ENCODE data around the gene APPBP2. TPM values are rescaled to one million over a fixed set of nuclear protein-coding genes. Genes with fewer than 3 reads are reported as not detected.
A peak's percentile ranks its signal among the peaks of the same experiment; 100 is the strongest.

The APPBP2 gene, protein sequence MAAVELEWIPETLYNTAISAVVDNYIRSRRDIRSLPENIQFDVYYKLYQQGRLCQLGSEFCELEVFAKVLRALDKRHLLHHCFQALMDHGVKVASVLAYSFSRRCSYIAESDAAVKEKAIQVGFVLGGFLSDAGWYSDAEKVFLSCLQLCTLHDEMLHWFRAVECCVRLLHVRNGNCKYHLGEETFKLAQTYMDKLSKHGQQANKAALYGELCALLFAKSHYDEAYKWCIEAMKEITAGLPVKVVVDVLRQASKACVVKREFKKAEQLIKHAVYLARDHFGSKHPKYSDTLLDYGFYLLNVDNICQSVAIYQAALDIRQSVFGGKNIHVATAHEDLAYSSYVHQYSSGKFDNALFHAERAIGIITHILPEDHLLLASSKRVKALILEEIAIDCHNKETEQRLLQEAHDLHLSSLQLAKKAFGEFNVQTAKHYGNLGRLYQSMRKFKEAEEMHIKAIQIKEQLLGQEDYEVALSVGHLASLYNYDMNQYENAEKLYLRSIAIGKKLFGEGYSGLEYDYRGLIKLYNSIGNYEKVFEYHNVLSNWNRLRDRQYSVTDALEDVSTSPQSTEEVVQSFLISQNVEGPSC
- polyA plus RNA-seq (2013, experiment 1 of 2), result 12.7 TPM
- 10.8 TPM for polyA plus RNA-seq (2013, experiment 2 of 2)

DNA sequence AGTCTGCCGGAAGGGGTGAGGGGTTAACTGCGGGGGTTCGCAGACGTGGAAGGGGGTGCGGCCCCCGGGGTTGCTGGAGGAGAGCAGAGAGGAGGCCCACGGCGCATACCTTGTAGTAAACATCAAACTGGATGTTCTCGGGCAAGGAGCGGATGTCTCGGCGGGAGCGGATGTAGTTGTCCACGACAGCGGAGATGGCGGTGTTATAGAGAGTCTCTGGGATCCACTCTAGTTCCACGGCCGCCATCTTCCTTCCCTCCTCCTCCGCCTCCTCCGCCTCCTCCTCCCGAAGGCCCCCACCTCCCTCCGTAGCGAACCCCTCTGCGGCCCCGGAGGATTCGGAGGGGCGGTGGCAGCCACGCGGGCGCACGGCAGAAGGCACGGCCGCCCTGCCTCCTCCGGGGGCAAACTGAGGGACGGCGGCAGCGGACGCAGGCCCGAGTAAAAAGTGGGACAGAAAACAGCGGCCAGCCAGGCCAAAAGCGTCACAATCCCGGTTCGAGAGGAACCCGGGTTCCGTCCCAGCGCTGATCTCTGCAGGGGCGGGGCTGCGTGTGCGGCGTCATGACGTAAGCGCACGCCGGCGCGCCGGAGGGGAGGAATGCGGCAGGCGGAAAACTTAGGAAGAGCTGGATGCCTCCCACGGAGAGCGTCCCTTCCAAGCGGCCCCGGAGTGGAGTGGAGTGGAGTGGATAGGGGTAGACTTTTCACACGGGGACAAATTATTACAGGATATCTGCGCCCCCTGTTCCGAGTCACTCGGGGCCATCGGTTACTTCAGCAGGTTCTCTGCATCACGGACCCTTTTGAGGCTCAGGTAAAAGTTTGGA is at the start of gene APPBP2:
Gene APPBP2 (minus strand): TSS at position 558 of the 830 bp plus-strand sequence. CDS start 311 bp downstream, at position 247.
- peak within 1 kb of the TSS; percentile 100 for H3K27ac ChIP-seq (ENCODE audit: low read depth, low read length)
- H3K36me3 ChIP-seq (ENCODE audit: insufficient read depth, low read length), result no peaks in the 10 kb centered on the region; the same call in 1 of the 2 replicates
- H3K4me1 ChIP-seq (ENCODE audit: insufficient read depth, low read length), result peaks cover 13% of the 10 kb centered on the region
- no peaks in the 10 kb centered on the region for H3K9me3 ChIP-seq (ENCODE audit: insufficient read depth, low read depth, low read length)
- H3K9ac ChIP-seq (ENCODE audit: low read depth, low read length), result peak within 1 kb of the TSS; percentile 97
- under 1% methylated on average over 69 of the region's 69 CpGs for WGBS
- no peaks in the 10 kb centered on the region for H3K27me3 ChIP-seq (ENCODE audit: insufficient read depth, low read length)
- H3K4me3 ChIP-seq (ENCODE audit: low read length), result peak within 1 kb of the TSS; percentile 87

GRCh38 chr17:60573236-60574051 is 47.4 kb upstream of the APPBP2 start:
- 67% methylated on average over 2 of the region's 2 CpGs for WGBS
- H3K9me3 ChIP-seq (ENCODE audit: insufficient read depth, low read depth, low read length), result no peaks in the 10 kb centered on the region
- H3K36me3 ChIP-seq (ENCODE audit: insufficient read depth, low read length), result no peaks in the 10 kb centered on the region
- H3K27me3 ChIP-seq (ENCODE audit: insufficient read depth, low read length), result no peaks in the 10 kb centered on the region
- H3K4me3 ChIP-seq (ENCODE audit: low read length), result no peak overlapping the region
- H3K9ac ChIP-seq (ENCODE audit: low read depth, low read length), result no peak overlapping the region
- no peak overlapping the region for H3K27ac ChIP-seq (ENCODE audit: low read depth, low read length)
- no peaks in the 10 kb centered on the region for H3K4me1 ChIP-seq (ENCODE audit: insufficient read depth, low read length)

GRCh38 chr17:60565233-60565632 is 39.2 kb upstream of the APPBP2 start:
- no peak overlapping the region for H3K27ac ChIP-seq (ENCODE audit: low read depth, low read length)
- no peaks in the 10 kb centered on the region for H3K9me3 ChIP-seq (ENCODE audit: insufficient read depth, low read depth, low read length)
- H3K27me3 ChIP-seq (ENCODE audit: insufficient read depth, low read length), result no peaks in the 10 kb centered on the region
- no peak overlapping the region for H3K4me3 ChIP-seq (ENCODE audit: low read length)
- H3K4me1 ChIP-seq (ENCODE audit: insufficient read depth, low read length), result no peaks in the 10 kb centered on the region
- WGBS, result 92% methylated on average over 6 of the region's 6 CpGs
- no peaks in the 10 kb centered on the region for H3K36me3 ChIP-seq (ENCODE audit: insufficient read depth, low read length)
- no peak overlapping the region for H3K9ac ChIP-seq (ENCODE audit: low read depth, low read length)

DNA sequence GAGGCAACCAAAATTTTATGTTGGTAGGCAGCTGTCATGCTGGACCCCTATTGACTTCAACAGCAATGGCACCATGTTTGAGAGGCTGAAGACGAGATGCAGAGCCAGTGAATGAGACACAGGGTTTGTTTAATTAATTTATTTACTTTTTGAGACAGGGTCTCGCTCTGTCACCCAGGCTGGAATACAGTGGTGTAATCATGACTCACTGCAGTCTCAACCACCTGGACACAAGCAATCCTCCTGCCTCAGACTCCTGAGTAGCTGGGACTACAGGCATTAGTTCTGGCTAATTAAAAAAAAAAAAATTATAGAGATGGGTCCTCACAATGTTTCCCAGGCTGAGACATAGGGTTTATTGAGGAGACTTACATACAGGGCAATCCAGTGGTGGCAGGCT is 37.7 kb upstream of the APPBP2 start:
- Histone ChIP-seq H3K9ac (ENCODE audit: low read depth, low read length) (no peak overlapping the region), H3K27ac (ENCODE audit: low read depth, low read length) (no peak overlapping the region), H3K27me3 (ENCODE audit: insufficient read depth, low read length) (no peaks in the 10 kb centered on the region), H3K9me3 (ENCODE audit: insufficient read depth, low read depth, low read length) (0 out of 2 replicates have a peak, but pooled peaks cover 2% of the 10 kb centered on the region), H3K4me3 (ENCODE audit: low read length) (no peak overlapping the region), H3K36me3 (ENCODE audit: insufficient read depth, low read length) (no peaks in the 10 kb centered on the region), H3K4me1 (ENCODE audit: insufficient read depth, low read length) (no peaks in the 10 kb centered on the region)
- WGBS, result 88% methylated on average over 2 of the region's 2 CpGs

GRCh38 chr17:60562421-60562820 is 36.4 kb upstream of the APPBP2 start:
- no peaks in the 10 kb centered on the region for H3K27me3 ChIP-seq (ENCODE audit: insufficient read depth, low read length)
- peaks cover 15% of the 10 kb centered on the region for H3K9me3 ChIP-seq (ENCODE audit: insufficient read depth, low read depth, low read length)
- no peaks in the 10 kb centered on the region for H3K4me1 ChIP-seq (ENCODE audit: insufficient read depth, low read length)
- no peak overlapping the region for H3K9ac ChIP-seq (ENCODE audit: low read depth, low read length)
- H3K4me3 ChIP-seq (ENCODE audit: low read length), result no peak overlapping the region
- no peak overlapping the region for H3K27ac ChIP-seq (ENCODE audit: low read depth, low read length)
- WGBS, result 86% methylated on average over 3 of the region's 3 CpGs
- no peaks in the 10 kb centered on the region for H3K36me3 ChIP-seq (ENCODE audit: insufficient read depth, low read length)

DNA sequence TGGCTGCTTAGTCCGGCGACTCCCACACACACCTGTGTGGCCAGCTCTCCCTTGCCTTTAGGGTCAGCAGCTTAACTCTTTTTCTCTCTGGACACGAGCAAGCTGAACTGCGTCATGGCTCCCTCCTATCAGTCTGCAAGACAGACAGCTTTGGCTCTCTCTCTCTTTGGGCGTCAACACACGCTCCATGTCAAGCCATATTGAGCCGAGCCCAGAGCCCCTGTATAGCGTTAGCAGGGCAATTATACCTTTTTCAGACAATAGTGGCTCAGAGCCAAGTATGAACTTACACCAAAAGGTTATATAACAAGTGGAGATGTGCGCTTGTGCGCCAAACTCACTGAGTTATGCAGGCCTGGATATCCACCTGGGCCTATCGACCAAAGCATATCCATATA is 34.8 kb upstream of the APPBP2 start:
- Histone ChIP-seq H3K27ac (ENCODE audit: low read depth, low read length) (no peak overlapping the region), H3K9ac (ENCODE audit: low read depth, low read length) (no peak overlapping the region)

DNA sequence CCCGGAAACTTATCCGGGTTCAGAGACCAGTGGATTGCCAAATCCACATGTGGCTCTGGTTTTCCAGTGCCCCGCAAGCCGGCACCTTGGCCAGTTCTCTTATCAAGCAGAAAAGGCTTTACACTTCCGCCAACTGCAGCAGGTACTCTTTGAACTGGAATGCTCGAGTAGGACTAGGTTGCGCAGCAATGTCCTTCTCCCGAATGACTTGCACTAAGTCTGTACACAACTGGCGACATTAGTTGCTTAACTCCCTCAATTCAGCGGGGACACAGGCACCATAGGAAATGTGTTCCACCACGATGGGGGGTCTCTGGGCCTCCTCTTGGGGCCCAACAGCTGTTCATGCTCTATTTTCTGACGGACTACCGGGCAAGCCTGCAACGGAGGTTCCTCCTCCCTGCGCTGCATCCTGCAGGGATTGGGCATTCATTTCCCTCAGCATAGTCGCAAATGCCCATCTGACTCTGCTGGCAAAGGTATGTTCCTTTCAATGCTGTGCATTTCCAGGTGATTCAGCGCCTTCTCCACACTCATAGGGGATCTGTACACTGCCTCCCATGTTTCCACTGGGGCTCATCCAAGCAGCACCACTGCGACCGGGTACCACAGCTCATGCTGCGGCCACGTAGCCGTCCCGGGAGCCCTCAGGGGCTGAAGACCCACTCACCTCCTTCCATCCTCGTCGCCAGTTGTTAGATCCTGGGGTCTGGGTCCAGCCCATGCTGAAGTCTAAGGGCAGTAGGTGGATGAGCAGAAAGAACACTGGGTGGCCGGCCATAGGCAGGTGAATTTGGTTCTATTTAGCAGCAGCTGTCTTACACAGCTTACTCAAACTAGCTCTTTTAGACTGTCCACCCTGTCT is 34.2 kb upstream of the APPBP2 start:
- no peak overlapping the region for H3K27ac ChIP-seq (ENCODE audit: low read depth, low read length)
- 93% methylated on average over 26 of the region's 26 CpGs for WGBS
- H3K9ac ChIP-seq (ENCODE audit: low read depth, low read length), result no peak overlapping the region

More for the DNA sequence above, 34.8 kb upstream of the APPBP2 start:
- Histone ChIP-seq H3K9me3 (ENCODE audit: insufficient read depth, low read depth, low read length) (peaks cover 23% of the 10 kb centered on the region), H3K36me3 (ENCODE audit: insufficient read depth, low read length) (no peaks in the 10 kb centered on the region), H3K4me1 (ENCODE audit: insufficient read depth, low read length) (no peaks in the 10 kb centered on the region), H3K4me3 (ENCODE audit: low read length) (no peak overlapping the region), H3K27me3 (ENCODE audit: insufficient read depth, low read length) (no peaks in the 10 kb centered on the region)
- WGBS, result 95% methylated on average over 10 of the region's 11 CpGs

GRCh38 chr17:60559659-60559994 is 33.6 kb upstream of the APPBP2 start:
- no peak overlapping the region for H3K27ac ChIP-seq (ENCODE audit: low read depth, low read length)
- no peaks in the 10 kb centered on the region for H3K27me3 ChIP-seq (ENCODE audit: insufficient read depth, low read length)
- WGBS, result 93% methylated on average over 8 of the region's 8 CpGs
- no peaks in the 10 kb centered on the region for H3K4me1 ChIP-seq (ENCODE audit: insufficient read depth, low read length)
- H3K9ac ChIP-seq (ENCODE audit: low read depth, low read length), result no peak overlapping the region
- H3K4me3 ChIP-seq (ENCODE audit: low read length), result no peak overlapping the region
- peaks cover 26% of the 10 kb centered on the region for H3K9me3 ChIP-seq (ENCODE audit: insufficient read depth, low read depth, low read length)
- H3K36me3 ChIP-seq (ENCODE audit: insufficient read depth, low read length), result no peaks in the 10 kb centered on the region

More for the DNA sequence above, 34.2 kb upstream of the APPBP2 start:
- peaks cover 23% of the 10 kb centered on the region for H3K9me3 ChIP-seq (ENCODE audit: insufficient read depth, low read depth, low read length)
- H3K36me3 ChIP-seq (ENCODE audit: insufficient read depth, low read length), result no peaks in the 10 kb centered on the region
- no peaks in the 10 kb centered on the region for H3K27me3 ChIP-seq (ENCODE audit: insufficient read depth, low read length)
- H3K4me3 ChIP-seq (ENCODE audit: low read length), result no peak overlapping the region
- no peaks in the 10 kb centered on the region for H3K4me1 ChIP-seq (ENCODE audit: insufficient read depth, low read length)

GRCh38 chr17:60557805-60558204 is 31.8 kb upstream of the APPBP2 start:
- no peak overlapping the region for H3K27ac ChIP-seq (ENCODE audit: low read depth, low read length)
- H3K4me3 ChIP-seq (ENCODE audit: low read length), result no peak overlapping the region
- H3K27me3 ChIP-seq (ENCODE audit: insufficient read depth, low read length), result no peaks in the 10 kb centered on the region
- H3K9ac ChIP-seq (ENCODE audit: low read depth, low read length), result no peak overlapping the region
- whole genome bisulfite sequencing, result 91% methylated on average over 2 of the region's 2 CpGs
- H3K36me3 ChIP-seq (ENCODE audit: insufficient read depth, low read length), result no peaks in the 10 kb centered on the region
- H3K9me3 ChIP-seq (ENCODE audit: insufficient read depth, low read depth, low read length), result peaks cover 33% of the 10 kb centered on the region
- no peaks in the 10 kb centered on the region for H3K4me1 ChIP-seq (ENCODE audit: insufficient read depth, low read length)

DNA sequence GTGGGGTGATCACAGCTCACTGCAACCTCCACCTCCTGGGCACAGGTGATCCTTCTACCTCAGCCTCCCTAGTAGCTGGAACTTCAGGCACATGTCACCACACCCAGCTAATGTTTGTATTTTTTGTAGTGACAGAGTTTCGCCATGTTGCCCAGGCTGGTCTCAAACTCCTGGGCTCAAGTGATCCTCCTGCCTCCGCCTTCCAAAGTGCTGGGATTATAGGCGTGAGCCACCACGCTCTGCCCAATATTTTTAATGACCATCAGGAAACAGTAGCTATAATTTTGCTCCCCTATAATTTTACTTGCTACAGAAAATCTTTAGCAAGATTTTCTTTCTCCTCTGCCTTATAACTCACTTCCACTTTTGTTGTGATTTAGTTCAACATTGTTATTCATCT is 29.7 kb upstream of the APPBP2 start:
- Histone ChIP-seq H3K27me3 (ENCODE audit: insufficient read depth, low read length) (no peaks in the 10 kb centered on the region), H3K27ac (ENCODE audit: low read depth, low read length) (no peak overlapping the region), H3K36me3 (ENCODE audit: insufficient read depth, low read length) (no peaks in the 10 kb centered on the region), H3K9me3 (ENCODE audit: insufficient read depth, low read depth, low read length) (peaks cover 34% of the 10 kb centered on the region), H3K4me3 (ENCODE audit: low read length) (no peak overlapping the region), H3K9ac (ENCODE audit: low read depth, low read length) (no peak overlapping the region), H3K4me1 (ENCODE audit: insufficient read depth, low read length) (no peaks in the 10 kb centered on the region)
- 95% methylated on average over 4 of the region's 4 CpGs for WGBS

Data from HUES64 (cell line).